ENCODE measurements around the gene ZSCAN12.

The ZSCAN12 gene

GRCh38 chr6:28424163-28424562 is 24.6 kb upstream of the ZSCAN12 start:
- TF ChIP-seq POLR2AphosphoS5 (IDR thresholded peaks at IDR 0.05; ENCODE audit: low read depth, low read length) (no peak), TAF1 (IDR thresholded peaks at IDR 0.05; ENCODE audit: borderline replicate concordance, insufficient read depth, low read length) (no peak), FOXP2 (optimal IDR thresholded peaks at IDR 0.05; ENCODE audit: borderline replicate concordance, extremely low read depth, extremely low read length, insufficient read depth) (no peak), REST (IDR thresholded peaks at IDR 0.05; ENCODE audit: insufficient read depth in 1 of 2, low read depth in 2 of 2, low read length in 2 of 2) (no peak), SIN3A (IDR thresholded peaks at IDR 0.05; ENCODE audit: borderline replicate concordance, insufficient read depth, low read length) (no peak)

GRCh38 chr6:28423546-28423945 is 24.0 kb upstream of the ZSCAN12 start:
- TF ChIP-seq POLR2AphosphoS5 (IDR thresholded peaks at IDR 0.05; ENCODE audit: low read depth, low read length) = no peak
- no peak for TF ChIP-seq REST (IDR thresholded peaks at IDR 0.05; ENCODE audit: insufficient read depth in 1 of 2, low read depth in 2 of 2, low read length in 2 of 2)
- no peak for TF ChIP-seq FOXP2 (optimal IDR thresholded peaks at IDR 0.05; ENCODE audit: borderline replicate concordance, extremely low read depth, extremely low read length, insufficient read depth)
- TF ChIP-seq SIN3A (IDR thresholded peaks at IDR 0.05; ENCODE audit: borderline replicate concordance, insufficient read depth, low read length) = no peak
- no peak for TF ChIP-seq TAF1 (IDR thresholded peaks at IDR 0.05; ENCODE audit: borderline replicate concordance, insufficient read depth, low read length)

GRCh38 chr6:28413681-28414080 is 14.1 kb upstream of the ZSCAN12 start:
- TF ChIP-seq POLR2AphosphoS5 (IDR thresholded peaks at IDR 0.05; ENCODE audit: low read depth, low read length) = no peak
- TF ChIP-seq SIN3A (IDR thresholded peaks at IDR 0.05; ENCODE audit: borderline replicate concordance, insufficient read depth, low read length) = no peak
- no peak for TF ChIP-seq REST (IDR thresholded peaks at IDR 0.05; ENCODE audit: insufficient read depth in 1 of 2, low read depth in 2 of 2, low read length in 2 of 2)
- TF ChIP-seq FOXP2 (optimal IDR thresholded peaks at IDR 0.05; ENCODE audit: borderline replicate concordance, extremely low read depth, extremely low read length, insufficient read depth) = no peak
- no peak for TF ChIP-seq TAF1 (IDR thresholded peaks at IDR 0.05; ENCODE audit: borderline replicate concordance, insufficient read depth, low read length)

- TF ChIP-seq FOXP2 (optimal IDR thresholded peaks at IDR 0.05; ENCODE audit: borderline replicate concordance, extremely low read depth, extremely low read length, insufficient read depth) = no peak
- TF ChIP-seq POLR2AphosphoS5 (IDR thresholded peaks at IDR 0.05; ENCODE audit: low read depth, low read length) = no peak
- no peak for TF ChIP-seq SIN3A (IDR thresholded peaks at IDR 0.05; ENCODE audit: borderline replicate concordance, insufficient read depth, low read length)
- TF ChIP-seq REST (IDR thresholded peaks at IDR 0.05; ENCODE audit: insufficient read depth in 1 of 2, low read depth in 2 of 2, low read length in 2 of 2) = no peak
- no peak for TF ChIP-seq TAF1 (IDR thresholded peaks at IDR 0.05; ENCODE audit: borderline replicate concordance, insufficient read depth, low read length)
Measured at GRCh38 chr6:28410767-28411166, 11.2 kb upstream of the ZSCAN12 start.

Data from PFSK-1 (cell line).